HepG2 (cell line): ENCODE measurements around the gene FLYWCH1. TPM values are rescaled to one million over a fixed set of nuclear protein-coding genes. Genes with fewer than 3 reads are reported as not detected.

Source experiments
- ATAC-seq: fragments of 200-7000 bp; cut with Tn5 transposase; 3 replicates; pipeline ENCODE4 v1.9.1; 2020; ENCODE audit warnings: mild to moderate bottlenecking, moderate library complexity
- BruUV-seq: library from RNA; stranded (reverse); fragments of 400-500 nt; replicated peaks from 2 replicates; lab custom pipeline; 2021; lab: Mats Ljungman, UMichigan
- CTCF ChIA-PET: fragments of 300-600 bp; formaldehyde crosslinking; extraction: SDS; loops from one replicate; lab custom pipeline; 2021; ENCODE audit warnings: low total read pairs, inconsistent platforms, low intra/inter-chr PET ratio; lab: Yijun Ruan, JAX
- POLR2A ChIA-PET: fragments of 350-600 bp; sonication (Branson Sonifier 250); formaldehyde crosslinking; loops from one replicate; lab custom pipeline; 2020; ENCODE audit warnings: antibody characterized with exemption, inconsistent platforms; lab: Yijun Ruan, JAX
- DNase-seq: peaks from one replicate; pipeline ENCODE4 v3.0.0-alpha.2; 2015; ENCODE audit warnings: low spot score
- FAIRE-seq: peaks from 3 replicates; lab custom pipeline; 2011; peaks lifted over from hg19 to GRCh38; lab: Jason Lieb, UNC
- H2AFZ ChIP-seq: one replicate; pipeline ENCODE4 v1.6.1; 2011; ENCODE audit warnings: low read length, inconsistent platforms
- H3K27ac ChIP-seq: fragments of 300-600 bp; 3 replicates; pipeline ENCODE4 v1.8.0; 2011; ENCODE audit warnings: mixed run types, mild to moderate bottlenecking, mixed read lengths, low read length, inconsistent platforms; ENCODE audit not compliant: insufficient read depth; ENCODE audit errors: extremely low read length
- H3K27me3 ChIP-seq, 2 experiments: fragments of 200-600 bp in 1 of 2; 2 replicates in 1 of 2; 3 replicates in 1 of 2; pipeline versions ENCODE4 v1.6.0 to v1.8.0; 2011; ENCODE audit warnings: low read length in 2 of 2, mild to moderate bottlenecking in 2 of 2, moderate library complexity in 2 of 2, inconsistent platforms in 1 of 2; ENCODE audit not compliant: insufficient read depth in 2 of 2, control insufficient read depth in 1 of 2
- H3K36me3 ChIP-seq, 2 experiments: fragments of 200-600 bp in 1 of 2; replicated peaks in 1 of 2; 2 replicates in 1 of 2; 3 replicates in 1 of 2; pipeline versions ENCODE4 v1.5.1 to v1.8.0; 2011; ENCODE audit warnings: low read length in 2 of 2, inconsistent platforms in 1 of 2; ENCODE audit not compliant: insufficient read depth in 2 of 2, control insufficient read depth in 1 of 2
- H3K4me1 ChIP-seq: 2 replicates; pipeline ENCODE4 v1.5.1; 2012; ENCODE audit warnings: low read length, inconsistent platforms; ENCODE audit not compliant: insufficient read depth
- H3K4me2 ChIP-seq: 2 replicates; pipeline ENCODE4 v1.6.0; 2011; ENCODE audit warnings: low read depth, low read length, inconsistent platforms
- H3K4me3 ChIP-seq, 3 experiments: fragments of 200-600 bp in 1 of 3; sonication (generic), shearing (Covaris generic) in 1 of 3; replicated peaks in 1 of 3; 2 replicates each; pipeline ENCODE4 v1.5.1; 2011 to 2016; ENCODE audit warnings: low read length in 3 of 3, inconsistent platforms in 2 of 3, low read depth in 2 of 3, mild to moderate bottlenecking in 2 of 3, control low read depth in 1 of 3, mixed read lengths in 1 of 3; ENCODE audit not compliant: insufficient read depth in 1 of 3
- H3K79me2 ChIP-seq: one replicate; pipeline ENCODE4 v1.6.1; 2011; ENCODE audit warnings: low read length, inconsistent platforms; ENCODE audit not compliant: insufficient read depth
- H3K9ac ChIP-seq: 2 replicates; pipeline ENCODE4 v1.6.0; 2011; ENCODE audit warnings: mild to moderate bottlenecking, low read depth, low read length, inconsistent platforms; ENCODE audit not compliant: insufficient read depth
- H3K9me3 ChIP-seq: 2 replicates; pipeline ENCODE4 v1.5.1; 2012; ENCODE audit warnings: mild to moderate bottlenecking, low read length
- H4K20me1 ChIP-seq: 2 replicates; pipeline ENCODE4 v1.6.0; 2011; ENCODE audit warnings: inconsistent platforms, mild to moderate bottlenecking, low read length, moderate library complexity; ENCODE audit not compliant: insufficient read depth
- AGO2 ChIP-seq: fragments of 200-400 bp; formaldehyde crosslinking; optimal IDR thresholded peaks from 2 replicates; pipeline ENCODE3; 2017; ENCODE audit warnings: mild to moderate bottlenecking, low read depth, low read length, moderate library complexity
- NBN ChIP-seq: fragments of 450-650 bp; conservative IDR thresholded peaks from 2 replicates; pipeline ENCODE4 v1.6.1; 2017
- NONO ChIP-seq, 2 experiments: fragments of 450-650 bp in 1 of 2; sonication (generic) in 1 of 2; formaldehyde crosslinking in 1 of 2; IDR thresholded peaks in 1 of 2; conservative IDR thresholded peaks in 1 of 2; 2 replicates each; pipeline versions ENCODE4 v1.6.1 to v1.8.0; 2017 to 2022; ENCODE audit warnings: mild to moderate bottlenecking in 1 of 2, missing genetic modification reagents in 1 of 2, moderate library complexity in 1 of 2
- RAD51 ChIP-seq: fragments of 450-650 bp; IDR thresholded peaks from 2 replicates; pipeline ENCODE4 v1.6.1; 2016; ENCODE audit warnings: borderline replicate concordance
- XBP1 ChIP-seq: sonication (generic); formaldehyde crosslinking; IDR thresholded peaks from 2 replicates; pipeline ENCODE4 v1.5.0; 2020; ENCODE audit warnings: missing genetic modification reagents
- ZIK1 ChIP-seq: sonication (generic); formaldehyde crosslinking; IDR thresholded peaks from 2 replicates; pipeline ENCODE4 v1.5.0; 2020; ENCODE audit warnings: mild to moderate bottlenecking, low read depth, missing genetic modification reagents, borderline replicate concordance
- ZNF580 ChIP-seq: IDR thresholded peaks from 2 replicates; pipeline ENCODE4 v1.6.1; 2016; ENCODE audit warnings: low read depth, borderline replicate concordance
- WGBS: methylation state at CpG from one replicate; pipeline ENCODE4 v1.1.6; 2017; ENCODE audit warnings: low lambda C conversion rate; 5-methylcytosine and 5-hydroxymethylcytosine counted together
- in situ Hi-C: cut with HindIII; loops from 2 replicates; pipeline ENCODE4 v1.10.0; 2017; ENCODE audit warnings: low pct_unique_long_range_greater_than_20kb; ENCODE audit not compliant: extremely low pct_ligation_motif_present
- intact Hi-C: fragments of 100-400 bp; cut with micrococcal nuclease; formaldehyde crosslinking; loops from one replicate; pipeline ENCODE4 v1.10.0; 2022; ENCODE audit not compliant: unreplicated experiment
- polyA plus RNA-seq, 8 experiments: library from polyadenylated mRNA; depleted of rRNA in 3 of 8; stranded (reverse) in 7 of 8; unstranded in 1 of 8; fragments of >200 nt; fragmentation: Illumina TruSeq in 4 of 8; extraction: Trizol in 4 of 8; gene quantifications; 2 replicates each; pipeline versions ENCODE4 v1.2.1 to v1.2.3, GENCODE V29; 2011 to 2016; ENCODE audit warnings: low read depth in 4 of 8, missing spikeins in 1 of 8, mixed read lengths in 1 of 8; ENCODE audit not compliant: insufficient read depth in 1 of 8
- total RNA-seq, 5 experiments: library from RNA; depleted of rRNA; stranded (reverse); fragments of >200 nt; fragmentation: Illumina TruSeq; extraction: Trizol; gene quantifications; 2 replicates each; pipeline ENCODE4 v1.2.3, GENCODE V29; 2016; ENCODE audit warnings: low read depth in 1 of 5
- TF ChIP-seq, protein P1 (sequence below), 2 experiments: sonication (generic) in 1 of 2; formaldehyde crosslinking in 1 of 2; IDR thresholded peaks; 2 replicates each; pipeline versions ENCODE4 v1.4.0 to v1.6.1; 2018 to 2020; ENCODE audit warnings: missing genetic modification reagents in 2 of 2, borderline replicate concordance in 1 of 2, low read depth in 1 of 2, mild to moderate bottlenecking in 1 of 2, missing biosample characterization in 1 of 2
- TF ChIP-seq, protein P2 (sequence below): sonication (generic); formaldehyde crosslinking; conservative IDR thresholded peaks from 2 replicates; pipeline ENCODE4 v1.4.0; 2020; ENCODE audit warnings: mild to moderate bottlenecking, missing genetic modification reagents, moderate library complexity
- TF ChIP-seq, protein P3 (sequence below): sonication (generic); formaldehyde crosslinking; IDR thresholded peaks from 2 replicates; pipeline ENCODE4 v1.4.0; 2020; ENCODE audit warnings: missing genetic modification reagents, borderline replicate concordance

Gene FLYWCH1
- total and polyA plus RNA-seq, 2 of the 13 experiments (the other 11 are each of a cell fraction or from before 2014, with no cell fraction given), result 7.3 to 12.4 TPM

- TF ChIP-seq ZIK1 (CRISPR knock-in tag) (peak; percentile 87), RAD51 (no peak)
Measured at GRCh38 chr16:2968738-2969544, 57.2 kb downstream of the FLYWCH1 start, which contains the start of gene PAQR4 (continued).

GRCh38 chr16:2969545-2970521 is 58.1 kb downstream of the FLYWCH1 start:
- H3K4me3 ChIP-seq, result peak overlapping the region; percentile 86 to 91 (median 91)
- peaks cover 17% of the 10 kb centered on the region for H3K4me1 ChIP-seq
- no peaks in the 10 kb centered on the region; a peak in 1 of 5 replicates for H3K27me3 ChIP-seq
- ATAC-seq (peak; percentile 68), DNase-seq (peak; percentile 66), FAIRE-seq (no peak)
- H3K27ac ChIP-seq, result peak overlapping the region; percentile 76
- ChIA-PET CTCF (interaction anchor here (1.2 kb wide), 1 partner anchor 8 kb away, joined by 3 read pairs; no protein-coding TSS in a partner anchor), POLR2A (interaction anchor here (0.8 to 2.4 kb wide), 10 partner anchors 9 to 89 kb away, joined by 3 to 31 read pairs (median 6); partner anchors contain the start of genes HCFC1R1, PKMYT1, THOC6 and TNFRSF12A)
- peak overlapping the region; percentile 86 for H3K4me2 ChIP-seq
- intact Hi-C loops (no loop called here), in situ Hi-C loops (no loop called here)
- WGBS, result 3% methylated on average over 12 of the region's 83 CpGs
- 0 out of 5 replicates have a peak, but pooled peaks cover 0 to 2% of the 10 kb centered on the region in 2 experiments for H3K36me3 ChIP-seq
- H3K79me2 ChIP-seq, result peaks cover 8% of the 10 kb centered on the region
- H2AFZ ChIP-seq, result no peak overlapping the region
- no peaks in the 10 kb centered on the region for H4K20me1 ChIP-seq
- BruUV-seq, result TSS peak; percentile 42
- no peaks in the 10 kb centered on the region for H3K9me3 ChIP-seq
- H3K9ac ChIP-seq, result peak overlapping the region; percentile 80
- TF ChIP-seq NONO (IDR thresholded peaks at IDR 0.05) (no peak), NONO (CRISPR knock-in tag; conservative IDR thresholded peaks at IDR 0.05) (peak; percentile 64), ZNF580 (CRISPR knock-in tag) (peak; percentile 58), XBP1 (CRISPR knock-in tag) (0 out of 2 replicates have a peak, but pooled peaks have one; percentile 23), NBN (no peak), AGO2 (peak; percentile 92)
- TF ChIP-seq, protein P1, sequence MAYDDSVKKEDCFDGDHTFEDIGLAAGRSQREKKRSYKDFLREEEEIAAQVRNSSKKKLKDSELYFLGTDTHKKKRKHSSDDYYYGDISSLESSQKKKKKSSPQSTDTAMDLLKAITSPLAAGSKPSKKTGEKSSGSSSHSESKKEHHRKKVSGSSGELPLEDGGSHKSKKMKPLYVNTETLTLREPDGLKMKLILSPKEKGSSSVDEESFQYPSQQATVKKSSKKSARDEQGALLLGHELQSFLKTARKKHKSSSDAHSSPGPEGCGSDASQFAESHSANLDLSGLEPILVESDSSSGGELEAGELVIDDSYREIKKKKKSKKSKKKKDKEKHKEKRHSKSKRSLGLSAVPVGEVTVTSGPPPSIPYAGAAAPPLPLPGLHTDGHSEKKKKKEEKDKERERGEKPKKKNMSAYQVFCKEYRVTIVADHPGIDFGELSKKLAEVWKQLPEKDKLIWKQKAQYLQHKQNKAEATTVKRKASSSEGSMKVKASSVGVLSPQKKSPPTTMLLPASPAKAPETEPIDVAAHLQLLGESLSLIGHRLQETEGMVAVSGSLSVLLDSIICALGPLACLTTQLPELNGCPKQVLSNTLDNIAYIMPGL (CRISPR knock-in tag; IDR thresholded peaks at IDR 0.05; ENCODE audit: borderline replicate concordance in 1 of 2, low read depth in 1 of 2), result peak; percentile 86 to 90
- TF ChIP-seq, protein P2, sequence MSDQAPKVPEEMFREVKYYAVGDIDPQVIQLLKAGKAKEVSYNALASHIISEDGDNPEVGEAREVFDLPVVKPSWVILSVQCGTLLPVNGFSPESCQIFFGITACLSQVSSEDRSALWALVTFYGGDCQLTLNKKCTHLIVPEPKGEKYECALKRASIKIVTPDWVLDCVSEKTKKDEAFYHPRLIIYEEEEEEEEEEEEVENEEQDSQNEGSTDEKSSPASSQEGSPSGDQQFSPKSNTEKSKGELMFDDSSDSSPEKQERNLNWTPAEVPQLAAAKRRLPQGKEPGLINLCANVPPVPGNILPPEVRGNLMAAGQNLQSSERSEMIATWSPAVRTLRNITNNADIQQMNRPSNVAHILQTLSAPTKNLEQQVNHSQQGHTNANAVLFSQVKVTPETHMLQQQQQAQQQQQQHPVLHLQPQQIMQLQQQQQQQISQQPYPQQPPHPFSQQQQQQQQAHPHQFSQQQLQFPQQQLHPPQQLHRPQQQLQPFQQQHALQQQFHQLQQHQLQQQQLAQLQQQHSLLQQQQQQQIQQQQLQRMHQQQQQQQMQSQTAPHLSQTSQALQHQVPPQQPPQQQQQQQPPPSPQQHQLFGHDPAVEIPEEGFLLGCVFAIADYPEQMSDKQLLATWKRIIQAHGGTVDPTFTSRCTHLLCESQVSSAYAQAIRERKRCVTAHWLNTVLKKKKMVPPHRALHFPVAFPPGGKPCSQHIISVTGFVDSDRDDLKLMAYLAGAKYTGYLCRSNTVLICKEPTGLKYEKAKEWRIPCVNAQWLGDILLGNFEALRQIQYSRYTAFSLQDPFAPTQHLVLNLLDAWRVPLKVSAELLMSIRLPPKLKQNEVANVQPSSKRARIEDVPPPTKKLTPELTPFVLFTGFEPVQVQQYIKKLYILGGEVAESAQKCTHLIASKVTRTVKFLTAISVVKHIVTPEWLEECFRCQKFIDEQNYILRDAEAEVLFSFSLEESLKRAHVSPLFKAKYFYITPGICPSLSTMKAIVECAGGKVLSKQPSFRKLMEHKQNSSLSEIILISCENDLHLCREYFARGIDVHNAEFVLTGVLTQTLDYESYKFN (CRISPR knock-in tag), result peak; percentile 27; the same call in 1 of the 2 replicates
- TF ChIP-seq, protein P3, sequence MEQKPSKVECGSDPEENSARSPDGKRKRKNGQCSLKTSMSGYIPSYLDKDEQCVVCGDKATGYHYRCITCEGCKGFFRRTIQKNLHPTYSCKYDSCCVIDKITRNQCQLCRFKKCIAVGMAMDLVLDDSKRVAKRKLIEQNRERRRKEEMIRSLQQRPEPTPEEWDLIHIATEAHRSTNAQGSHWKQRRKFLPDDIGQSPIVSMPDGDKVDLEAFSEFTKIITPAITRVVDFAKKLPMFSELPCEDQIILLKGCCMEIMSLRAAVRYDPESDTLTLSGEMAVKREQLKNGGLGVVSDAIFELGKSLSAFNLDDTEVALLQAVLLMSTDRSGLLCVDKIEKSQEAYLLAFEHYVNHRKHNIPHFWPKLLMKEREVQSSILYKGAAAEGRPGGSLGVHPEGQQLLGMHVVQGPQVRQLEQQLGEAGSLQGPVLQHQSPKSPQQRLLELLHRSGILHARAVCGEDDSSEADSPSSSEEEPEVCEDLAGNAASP (CRISPR knock-in tag), result peak; percentile 35; the same call in 1 of the 2 replicates
